DND-41 (cell line): Measurements from ENCODE around the gene AMPH.
A peak's percentile ranks its signal among the peaks of the same experiment; 100 is the strongest.

Experiments
- ATAC-seq: fragments of 200-7000 bp; cut with Tn5 transposase; 3 replicates; pipeline ENCODE4 v1.9.1; 2021; ENCODE audit warnings: low read depth; ENCODE audit not compliant: insufficient read depth
- DNase-seq: peaks from one replicate; pipeline ENCODE4 v3.0.0-alpha.2; 2020
- H2AFZ ChIP-seq: 2 replicates; pipeline ENCODE4 v1.6.0; 2012; ENCODE audit warnings: low read depth, low read length
- H3K27ac ChIP-seq: 2 replicates; pipeline ENCODE4 v1.5.1; 2012; ENCODE audit warnings: low read length, inconsistent platforms
- H3K27me3 ChIP-seq: fragments of 200-600 bp; sonication (generic); 2 replicates; pipeline ENCODE4 v1.6.0; 2012; ENCODE audit warnings: low read length, mild to moderate bottlenecking, inconsistent platforms; ENCODE audit not compliant: insufficient read depth, poor library complexity
- H3K36me3 ChIP-seq: 2 replicates; pipeline ENCODE4 v1.5.1; 2012; ENCODE audit warnings: low read length, inconsistent platforms; ENCODE audit not compliant: insufficient read depth
- H3K4me1 ChIP-seq: 2 replicates; pipeline ENCODE4 v1.5.1; 2012; ENCODE audit warnings: mild to moderate bottlenecking, low read length; ENCODE audit not compliant: insufficient read depth
- H3K4me2 ChIP-seq: 2 replicates; pipeline ENCODE4 v1.6.0; 2012; ENCODE audit warnings: mild to moderate bottlenecking, moderate library complexity, low read length, inconsistent platforms; ENCODE audit not compliant: insufficient read depth
- H3K4me3 ChIP-seq, 2 experiments: fragments of 200-600 bp in 1 of 2; shearing (Covaris generic) in 1 of 2; 2 replicates each; pipeline ENCODE4 v1.5.1; 2012 to 2016; ENCODE audit warnings: inconsistent platforms in 2 of 2, low read length in 2 of 2, mild to moderate bottlenecking in 2 of 2, low read depth in 1 of 2, moderate library complexity in 1 of 2
- H3K79me2 ChIP-seq: 2 replicates; pipeline ENCODE4 v1.6.0; 2012; ENCODE audit warnings: low read length, inconsistent platforms; ENCODE audit not compliant: insufficient read depth
- H3K9ac ChIP-seq: 2 replicates; pipeline ENCODE4 v1.6.0; 2012; ENCODE audit warnings: low read depth, mild to moderate bottlenecking, inconsistent platforms, low read length, moderate library complexity
- H3K9me3 ChIP-seq: 2 replicates; pipeline ENCODE4 v1.5.1; 2012; ENCODE audit warnings: low read length, moderate library complexity, mild to moderate bottlenecking, inconsistent platforms; ENCODE audit not compliant: insufficient read depth, severe bottlenecking
- H4K20me1 ChIP-seq: 2 replicates; pipeline ENCODE4 v1.6.0; 2012; ENCODE audit warnings: low read length; ENCODE audit not compliant: insufficient read depth
- CTCF ChIP-seq: IDR thresholded peaks from 2 replicates; pipeline ENCODE4 v1.5.1; 2012; ENCODE audit warnings: borderline replicate concordance, low read length, moderate library complexity, mild to moderate bottlenecking; ENCODE audit not compliant: poor library complexity, severe bottlenecking; ENCODE audit errors: extremely low read depth
- EZH2 ChIP-seq: IDR thresholded peaks from 3 replicates; pipeline ENCODE4 v1.6.1; 2012; ENCODE audit warnings: borderline replicate concordance, low read depth, mild to moderate bottlenecking, moderate library complexity, low read length, inconsistent platforms; ENCODE audit not compliant: severe bottlenecking

AMPH gene

GRCh38 chr7:38369816-38370493, 261.2 kb downstream of the AMPH start:
- peak; percentile 85 for TF ChIP-seq CTCF
- no peak for TF ChIP-seq EZH2
- Histone ChIP-seq H3K9me3 (no peaks in the 10 kb centered on the region), H3K27me3 (no peaks in the 10 kb centered on the region), H3K4me1 (peaks cover 49% of the 10 kb centered on the region), H3K36me3 (peaks cover 39% of the 10 kb centered on the region), H3K79me2 (peaks cover 80% of the 10 kb centered on the region), H3K27ac (peak overlapping the region; percentile 11), H4K20me1 (peaks cover 40% of the 10 kb centered on the region), H3K9ac (no peak overlapping the region), H3K4me2 (no peak overlapping the region), H3K4me3 (no peak overlapping the region), H2AFZ (no peak overlapping the region)
- peak; percentile 49; the same call in 2 of the 3 replicates for ATAC-seq
- peak; percentile 71 for DNase-seq

GRCh38 chr7:38368191-38368605, 263.0 kb downstream of the AMPH start:
- Histone ChIP-seq H3K27ac (peak overlapping the region; percentile 74), H3K4me2 (peak overlapping the region; percentile 42), H3K9ac (0 out of 2 replicates have a peak overlapping the region, but pooled peaks have one; percentile 25), H3K4me3 (no peak overlapping the region), H2AFZ (no peak overlapping the region), H4K20me1 (peaks cover 39% of the 10 kb centered on the region), H3K9me3 (no peaks in the 10 kb centered on the region), H3K4me1 (peaks cover 66% of the 10 kb centered on the region), H3K27me3 (no peaks in the 10 kb centered on the region), H3K79me2 (peaks cover 87% of the 10 kb centered on the region), H3K36me3 (peaks cover 41% of the 10 kb centered on the region)
- ATAC-seq = peak; percentile 59
- TF ChIP-seq EZH2 (no peak), CTCF (peak; percentile 86)
- DNase-seq = peak; percentile 78

- H3K27ac ChIP-seq = peak overlapping the region; percentile 74
Measured at GRCh38 chr7:38367301-38367890, 263.8 kb downstream of the AMPH start.

More at GRCh38 chr7:38367301-38367890, 263.8 kb downstream of the AMPH start:
- peaks cover 35% of the 10 kb centered on the region for H3K36me3 ChIP-seq
- H3K9me3 ChIP-seq = no peaks in the 10 kb centered on the region
- no peak for TF ChIP-seq CTCF
- no peak for TF ChIP-seq EZH2
- H3K4me3 ChIP-seq = peak overlapping the region in 1 of 2 experiments; percentile 6; a peak in 2 of 4 replicates
- peak; percentile 69 for DNase-seq
- no peaks in the 10 kb centered on the region for H3K27me3 ChIP-seq
- H3K9ac ChIP-seq = peak overlapping the region; percentile 25
- peaks cover 74% of the 10 kb centered on the region for H3K4me1 ChIP-seq
- peaks cover 85% of the 10 kb centered on the region for H3K79me2 ChIP-seq
- peak overlapping the region; percentile 42 for H3K4me2 ChIP-seq
- peak; percentile 69 for ATAC-seq
- peaks cover 35% of the 10 kb centered on the region for H4K20me1 ChIP-seq
- no peak overlapping the region for H2AFZ ChIP-seq
